HG03378 (cell line): ENCODE measurements around the gene CCDC90B.
"Not testable (repeated sequence)": the region's sequence is repeated elsewhere in the genome, so short reads cannot be mapped to it uniquely, and the experiment has no call there.

Experiments
- ATAC-seq: cut with Tn5 transposase; IDR thresholded peaks from one replicate; pipeline ENCODE4 v1.9.1; 2021; ENCODE audit warnings: mild to moderate bottlenecking, moderate library complexity; ENCODE audit not compliant: unreplicated experiment

CCDC90B gene

GRCh38 chr11:83285771-83286528 lies at the start of gene CCDC90B:
Gene CCDC90B, minus strand, starts transcription at chr11:83286367. Its CDS starts 395 bp downstream, at chr11:83285972.
- peak; percentile 89 for ATAC-seq

- no peak for ATAC-seq
These were observed 49.4 kb upstream of the CCDC90B start for GRCh38 chr11:83335446-83336070.

- ATAC-seq, result no peak
These were observed 44.1 kb upstream of the CCDC90B start for GRCh38 chr11:83330303-83330702.

GRCh38 chr11:83326326-83326725 lies 40.2 kb upstream of the CCDC90B start:
- no peak for ATAC-seq

- no peak for ATAC-seq
These were observed 33.2 kb upstream of the CCDC90B start for GRCh38 chr11:83319346-83319745.

- ATAC-seq, result no peak
These were observed 32.8 kb upstream of the CCDC90B start for GRCh38 chr11:83318931-83319330.

- no peak for ATAC-seq
These were observed 31.9 kb upstream of the CCDC90B start for GRCh38 chr11:83317757-83318690.

GRCh38 chr11:83316897-83317268 lies 30.7 kb upstream of the CCDC90B start:
- ATAC-seq, result not testable (repeated sequence)

- not testable (repeated sequence) for ATAC-seq
These were observed 30.2 kb upstream of the CCDC90B start for GRCh38 chr11:83316143-83316896.

GRCh38 chr11:83312430-83312829 lies 26.3 kb upstream of the CCDC90B start:
- ATAC-seq, result no peak

GRCh38 chr11:83311701-83312100 lies 25.5 kb upstream of the CCDC90B start:
- ATAC-seq, result no peak

GRCh38 chr11:83310718-83311117 lies 24.6 kb upstream of the CCDC90B start:
- no peak for ATAC-seq

- not testable (repeated sequence) for ATAC-seq
These were observed 22.4 kb upstream of the CCDC90B start for GRCh38 chr11:83308536-83308935.

GRCh38 chr11:83306200-83307080 lies 20.3 kb upstream of the CCDC90B start:
- no peak for ATAC-seq

- ATAC-seq, result no peak
These were observed 17.1 kb upstream of the CCDC90B start for GRCh38 chr11:83303316-83303715.

GRCh38 chr11:83302151-83302550 lies 16.0 kb upstream of the CCDC90B start:
- no peak for ATAC-seq

- no peak for ATAC-seq
These were observed 13.5 kb upstream of the CCDC90B start for GRCh38 chr11:83299681-83300080.

GRCh38 chr11:83294208-83294607 lies 8.0 kb upstream of the CCDC90B start:
- no peak for ATAC-seq

- no peak for ATAC-seq
These were observed 7.2 kb upstream of the CCDC90B start for GRCh38 chr11:83293457-83293774.
